Activated naive CD4-positive, alpha-beta T cell treated with anti-CD3 and anti-CD28 coated beads, Interleukin-2, amount 50 U/mL, for 16 hours (primary cell): ENCODE results near the gene KCNS3.

Experiments used
- DNase-seq: peaks from one replicate; pipeline ENCODE4 v3.0.0-alpha.2; 2020

Gene KCNS3

DNA sequence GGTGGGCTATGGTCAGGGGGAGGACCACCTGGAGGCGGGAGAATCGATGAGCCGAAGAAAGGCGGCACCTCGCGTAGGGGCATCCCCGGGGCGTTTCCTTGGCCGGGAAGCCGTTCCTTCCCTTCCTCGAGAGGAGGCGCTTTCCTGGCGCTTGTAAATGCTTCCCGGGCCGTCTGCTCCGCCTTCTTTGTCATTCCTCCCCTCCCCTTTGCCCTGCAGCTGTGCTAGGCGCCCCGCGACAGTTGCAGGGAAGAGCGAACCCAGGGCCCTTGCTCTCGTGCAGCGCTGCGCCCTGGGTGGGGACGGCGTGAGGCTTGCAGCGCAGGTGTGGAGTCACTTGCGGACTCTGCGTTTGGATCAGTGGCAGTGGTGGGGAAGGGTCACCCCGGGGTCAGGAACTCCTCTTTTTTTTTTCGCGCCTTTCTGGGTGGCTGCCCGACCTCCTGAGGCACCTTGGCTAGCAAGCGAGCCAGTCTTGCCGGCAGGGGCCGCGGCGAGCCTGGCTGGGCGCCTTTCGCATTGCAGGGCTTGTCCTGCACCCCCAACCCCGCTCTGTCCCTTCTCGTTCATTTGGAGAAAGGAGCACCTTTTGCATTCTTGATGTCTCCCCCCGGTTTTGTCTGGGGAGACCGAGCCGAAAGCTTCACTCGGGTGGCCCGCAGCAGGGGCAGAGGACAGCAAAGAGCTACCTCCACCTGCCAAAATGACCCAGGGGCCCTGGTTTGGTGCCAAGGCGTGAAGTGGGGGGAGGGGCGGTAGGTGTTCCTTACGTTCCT is 858 bp downstream of the KCNS3 start:
- no peak for DNase-seq

DNA sequence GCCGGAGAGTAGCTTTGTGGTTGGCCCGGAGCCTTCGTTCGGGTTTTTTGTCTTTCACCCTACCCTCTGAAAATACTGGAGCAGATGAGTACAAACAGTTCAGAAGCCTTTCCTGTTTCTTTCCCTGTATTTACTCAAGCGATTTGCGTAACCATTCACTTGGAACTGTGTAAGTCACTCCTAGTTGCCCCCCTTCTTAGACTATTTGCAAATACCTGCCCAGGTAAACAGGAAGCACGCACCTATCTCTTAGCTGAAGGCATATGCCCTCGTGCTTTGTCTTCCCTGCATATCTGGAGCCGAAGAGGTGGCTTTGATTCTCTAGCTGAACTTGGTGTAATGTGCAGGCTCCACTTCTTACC is 1.4 kb downstream of the KCNS3 start:
- no peak for DNase-seq

DNA sequence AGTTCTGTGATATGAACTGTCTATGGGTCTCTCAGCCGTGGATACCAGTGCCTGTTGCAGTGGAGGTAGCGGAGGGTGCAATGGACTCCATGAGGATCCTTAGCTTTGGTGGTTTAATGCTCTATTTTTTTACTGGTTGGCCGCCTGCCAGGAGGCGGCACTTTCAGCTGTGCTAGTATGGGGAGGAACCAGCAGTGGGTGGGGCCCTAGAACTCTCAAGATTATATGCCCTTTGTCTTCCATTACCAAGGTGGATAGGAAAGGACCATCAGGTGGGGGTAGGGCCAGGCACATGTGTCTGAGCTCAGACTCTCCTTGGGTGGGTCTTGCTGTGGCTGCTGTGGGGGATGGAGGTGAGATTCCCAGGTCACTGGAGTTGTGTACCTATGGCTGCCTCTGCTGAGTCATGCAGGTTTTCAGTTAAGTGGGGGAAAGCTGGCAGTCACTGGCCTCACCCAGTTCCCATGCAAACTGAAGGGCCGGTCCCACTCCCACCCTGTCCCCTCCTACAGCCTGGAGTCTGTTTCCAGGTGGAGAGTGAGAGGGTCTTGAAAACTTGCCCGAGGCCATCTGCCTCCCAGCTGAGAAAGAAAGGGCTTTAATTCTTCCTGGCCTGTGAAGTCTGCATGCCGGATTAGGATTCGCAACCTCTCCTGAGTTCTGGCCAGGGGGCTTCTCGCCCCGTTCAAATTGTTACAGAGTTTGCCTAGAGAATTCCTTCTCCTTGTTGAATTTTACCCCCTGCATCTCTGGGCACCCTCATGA is 14.5 kb downstream of the KCNS3 start:
- no peak for DNase-seq

DNA sequence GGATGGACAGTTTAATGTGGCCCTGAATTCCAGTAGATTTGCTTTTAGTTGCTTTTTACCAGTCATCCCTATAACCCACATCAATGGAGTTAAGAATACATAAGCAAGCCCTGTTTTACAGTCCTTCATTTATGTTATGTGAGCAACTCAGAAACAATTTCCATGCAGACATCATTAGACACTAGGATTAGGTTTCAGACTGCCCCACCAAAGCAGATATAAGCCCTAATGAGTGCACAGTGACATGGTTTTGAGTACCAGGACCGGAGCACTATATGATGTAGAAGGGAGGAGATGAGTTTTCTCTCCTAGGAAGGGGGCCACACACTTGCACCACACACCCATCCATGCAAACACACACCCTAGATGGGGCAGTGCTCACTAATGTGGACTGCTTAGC is 15.5 kb downstream of the KCNS3 start:
- no peak for DNase-seq

DNA sequence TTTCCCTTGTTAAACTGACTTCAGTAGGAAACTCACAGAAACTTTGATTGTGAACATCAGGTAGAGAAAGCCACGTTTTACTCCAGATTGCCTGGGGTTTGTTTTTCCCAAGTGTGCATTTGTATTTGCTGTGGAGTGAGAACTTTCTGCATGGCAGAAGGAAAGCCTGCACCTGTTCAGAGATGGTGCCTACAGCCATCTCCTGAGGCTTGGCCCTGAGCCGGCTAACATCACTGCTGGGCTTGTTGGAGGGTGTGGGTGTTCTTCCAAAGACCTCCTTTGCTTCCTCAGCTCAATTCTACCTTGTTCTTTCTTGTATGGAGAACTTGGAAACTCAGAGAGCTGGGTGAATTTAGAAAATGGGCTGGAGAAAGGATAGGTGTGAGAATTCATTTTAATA is 16.1 kb downstream of the KCNS3 start:
- DNase-seq: no peak

DNA sequence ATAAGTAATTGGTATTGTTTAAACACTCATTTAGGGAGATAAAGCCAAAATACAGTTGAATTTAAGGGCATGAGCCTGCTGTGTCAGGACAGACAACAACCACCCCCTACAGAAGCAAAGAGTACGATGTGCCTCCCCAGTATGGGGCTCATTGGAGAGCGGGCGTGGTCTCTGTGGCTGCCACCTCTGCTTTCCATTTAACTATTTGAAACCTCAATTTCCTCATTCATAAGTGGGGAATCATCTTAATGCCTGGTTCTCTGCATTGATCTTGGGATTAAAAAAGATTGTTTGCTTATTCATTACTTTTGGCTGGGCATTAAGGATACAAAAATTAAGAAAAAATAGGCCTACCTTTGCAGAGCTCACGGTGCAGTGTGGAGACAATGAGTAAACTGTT is 21.4 kb downstream of the KCNS3 start:
- DNase-seq: no peak

DNA sequence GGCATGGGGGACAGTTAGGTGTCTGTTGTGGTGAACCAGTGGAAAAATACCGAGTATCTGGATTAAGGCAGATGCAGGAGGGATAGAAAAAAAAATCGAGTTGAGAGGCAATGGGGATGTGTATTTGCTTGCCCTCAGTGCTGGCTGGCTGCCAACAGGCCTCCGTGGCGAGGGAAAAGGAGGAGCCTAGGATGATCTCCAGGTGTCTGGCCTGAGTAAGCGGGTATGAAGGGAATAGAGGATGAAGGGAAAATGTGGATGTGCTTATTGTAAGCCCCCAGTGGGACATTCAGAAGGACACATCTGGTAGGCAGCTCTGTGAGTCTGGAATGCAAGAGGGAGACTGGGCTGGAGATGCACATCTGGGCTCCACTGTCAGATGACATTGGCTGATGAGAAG is 22.8 kb downstream of the KCNS3 start:
- no peak for DNase-seq

DNA sequence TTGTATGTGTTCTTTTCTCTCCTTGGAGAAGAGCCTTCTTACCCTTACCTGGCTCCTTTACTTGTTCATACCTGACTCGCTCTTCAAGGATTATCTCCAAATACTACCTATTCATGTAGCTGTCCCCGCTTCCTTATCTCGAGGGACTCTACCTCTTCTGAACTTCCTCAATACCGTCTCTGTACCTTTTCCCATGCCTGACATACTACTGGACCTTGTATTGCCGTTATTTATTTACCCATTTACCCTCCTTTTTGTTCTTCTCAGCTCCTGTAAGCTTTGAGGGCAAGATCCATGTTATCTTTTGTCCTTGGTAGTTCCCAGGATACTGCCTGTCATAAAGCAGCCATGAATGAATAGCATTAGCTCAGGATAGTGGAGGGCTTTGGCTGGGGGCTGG is 32.5 kb downstream of the KCNS3 start:
- no peak for DNase-seq

DNA sequence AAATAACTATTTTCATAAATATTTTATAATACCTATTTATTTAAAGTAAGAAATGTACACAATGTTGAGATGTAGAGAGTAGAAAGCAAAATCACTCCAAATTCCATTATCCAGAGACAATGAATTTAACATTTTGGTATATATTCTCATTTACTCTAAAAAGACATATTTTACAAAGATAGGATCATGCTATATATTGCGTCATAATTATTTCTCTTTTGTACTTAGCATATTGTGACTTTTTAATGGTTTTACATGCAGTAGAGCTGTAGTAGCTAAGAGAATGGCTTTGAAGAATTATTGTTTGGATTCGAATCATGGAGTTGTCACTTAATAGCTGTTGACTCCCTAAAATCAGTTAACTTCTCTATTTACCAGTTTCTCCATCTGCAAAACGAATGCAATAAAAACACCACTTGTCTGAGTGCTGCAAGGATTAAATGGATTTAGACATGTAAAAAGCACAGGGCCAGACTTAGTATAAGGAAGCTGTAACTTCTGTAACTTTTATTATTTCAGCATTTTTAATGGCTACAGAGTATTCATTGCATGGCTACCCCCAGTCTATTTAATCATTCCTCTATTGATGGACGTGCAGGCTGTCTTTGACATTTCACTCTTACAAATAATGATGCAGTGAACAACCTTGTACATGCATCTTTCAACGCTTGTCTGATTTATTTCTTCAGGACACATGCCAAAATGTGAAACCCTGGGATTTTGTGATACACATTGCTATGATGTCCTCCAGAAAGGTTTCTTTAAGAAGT is 33.2 kb downstream of the KCNS3 start:
- DNase-seq: no peak

DNA sequence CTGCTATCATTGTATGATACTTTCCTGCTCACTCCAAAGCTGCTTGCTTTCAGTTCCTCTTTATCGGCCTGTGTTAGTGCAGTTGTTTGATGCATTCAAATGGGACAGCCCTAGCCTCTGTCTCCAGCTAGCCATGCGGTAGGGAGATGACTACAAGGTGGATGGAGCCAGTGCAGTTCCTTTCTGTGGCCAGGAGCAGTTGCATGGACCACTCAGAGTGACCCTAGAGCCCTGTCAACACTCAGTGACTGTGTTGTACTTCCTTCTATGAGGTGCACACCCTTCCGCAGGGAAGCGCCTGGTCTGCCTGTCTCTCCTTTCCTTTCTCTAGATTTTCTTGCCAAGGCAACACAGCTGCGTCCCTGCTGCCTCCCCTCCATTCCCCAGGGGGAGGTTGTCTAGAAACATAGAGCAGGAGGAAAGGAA is 33.8 kb downstream of the KCNS3 start:
- no peak for DNase-seq

DNA sequence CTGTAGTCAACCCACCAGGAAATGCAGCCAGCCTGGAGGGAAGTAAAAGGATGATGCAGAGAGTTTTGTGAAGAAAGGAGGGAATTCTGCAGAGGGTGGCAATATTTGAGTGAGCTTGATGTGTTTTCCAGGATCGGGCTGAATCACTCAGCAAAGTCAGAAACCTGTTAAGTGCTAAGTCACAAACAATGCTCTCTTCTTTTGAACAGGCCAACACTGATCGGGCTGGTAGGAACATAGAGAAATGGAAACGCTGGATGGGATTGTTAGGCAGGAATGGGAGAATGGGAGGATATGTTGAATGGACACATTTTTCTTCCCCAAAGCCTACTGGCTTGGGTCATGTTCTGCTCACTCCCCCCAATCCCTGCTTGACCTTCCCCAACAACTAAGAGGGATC is 36.6 kb downstream of the KCNS3 start:
- DNase-seq: no peak

DNA sequence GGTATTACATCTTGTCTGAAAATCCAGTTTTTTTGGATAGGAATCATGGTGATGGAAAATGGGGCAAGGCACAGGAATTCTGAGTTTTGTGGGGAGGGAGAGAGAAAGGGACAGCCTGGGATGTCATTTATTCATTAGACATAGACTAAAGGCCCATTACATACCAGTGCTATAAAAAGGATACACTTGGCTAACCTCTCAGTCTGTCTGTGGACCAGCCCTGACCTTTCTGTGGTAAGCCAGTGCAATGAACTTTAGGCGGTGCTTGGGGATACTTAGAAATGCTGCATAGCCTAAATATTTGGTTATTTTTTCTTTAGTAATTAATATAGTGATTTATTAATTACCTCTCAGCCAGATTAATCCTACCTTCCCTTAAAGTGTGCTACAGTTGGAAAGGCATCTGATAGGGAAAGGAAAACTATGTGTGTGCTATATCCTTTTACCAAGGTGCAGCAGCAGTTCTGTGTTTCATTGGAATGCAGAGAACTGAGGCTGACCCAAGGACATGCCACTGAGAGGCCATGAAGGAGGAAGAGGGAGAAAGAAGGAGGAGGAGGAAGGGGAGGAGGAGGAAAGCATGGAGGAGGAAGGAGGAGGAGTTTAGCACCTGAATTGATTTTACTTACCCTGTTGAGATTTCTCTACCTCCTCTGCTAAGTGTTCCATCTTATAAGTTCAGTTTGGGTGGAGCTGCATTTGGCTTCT is 37.5 kb downstream of the KCNS3 start:
- DNase-seq: no peak

DNA sequence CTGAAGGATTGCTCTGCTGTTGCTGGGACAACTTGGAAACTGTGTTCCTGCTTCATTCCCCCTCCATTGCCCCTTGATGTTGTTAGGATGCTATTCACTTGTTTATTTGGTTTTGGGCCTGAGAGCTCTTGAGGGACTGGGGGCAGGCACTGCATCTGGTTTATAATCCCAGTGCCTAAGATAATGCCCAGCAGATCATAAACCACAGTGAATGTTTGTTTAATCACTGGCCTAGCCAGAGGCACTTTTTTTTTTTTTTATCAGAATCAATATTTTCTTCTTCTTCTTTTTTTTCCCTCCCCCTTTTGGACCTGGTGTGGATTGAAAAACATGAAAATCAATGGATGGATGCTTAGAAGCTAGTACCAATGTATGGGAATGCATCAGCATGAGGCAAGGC is 38.1 kb downstream of the KCNS3 start:
- DNase-seq: no peak

DNA sequence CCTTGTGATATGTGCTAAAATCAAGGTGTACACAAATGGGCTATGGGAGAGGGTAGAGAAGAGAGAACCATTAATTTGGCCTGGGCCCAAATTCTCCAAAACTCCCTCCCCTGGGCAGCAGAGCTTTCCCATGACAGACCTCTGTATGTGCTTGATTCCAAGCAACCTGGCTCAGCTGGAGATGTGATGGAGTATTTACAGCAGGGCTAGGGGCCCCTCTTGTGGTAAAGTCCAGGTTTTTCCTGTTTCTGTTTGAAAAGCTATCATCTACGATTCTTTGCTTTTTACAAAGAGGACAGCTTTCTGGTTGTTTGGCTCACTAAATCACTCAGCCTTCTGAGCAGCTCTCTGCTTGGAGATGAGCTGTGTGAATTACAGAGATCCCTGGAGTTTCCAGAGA is 40.3 kb downstream of the KCNS3 start:
- no peak for DNase-seq

DNA sequence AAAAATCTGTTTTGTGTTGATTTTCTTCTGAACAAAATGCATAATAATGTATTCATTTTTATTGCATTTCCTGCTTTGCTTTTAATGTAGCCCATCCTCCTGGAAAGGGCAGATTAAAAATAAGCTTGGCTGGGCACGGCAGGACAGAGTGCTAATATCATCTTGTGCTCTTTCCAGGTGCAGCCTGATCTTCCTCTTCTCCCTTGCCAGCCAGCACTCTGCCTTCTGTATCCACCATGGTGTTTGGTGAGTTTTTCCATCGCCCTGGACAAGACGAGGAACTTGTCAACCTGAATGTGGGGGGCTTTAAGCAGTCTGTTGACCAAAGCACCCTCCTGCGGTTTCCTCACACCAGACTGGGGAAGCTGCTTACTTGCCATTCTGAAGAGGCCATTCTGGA is 52.3 kb downstream of the KCNS3 start:
- no peak for DNase-seq

DNA sequence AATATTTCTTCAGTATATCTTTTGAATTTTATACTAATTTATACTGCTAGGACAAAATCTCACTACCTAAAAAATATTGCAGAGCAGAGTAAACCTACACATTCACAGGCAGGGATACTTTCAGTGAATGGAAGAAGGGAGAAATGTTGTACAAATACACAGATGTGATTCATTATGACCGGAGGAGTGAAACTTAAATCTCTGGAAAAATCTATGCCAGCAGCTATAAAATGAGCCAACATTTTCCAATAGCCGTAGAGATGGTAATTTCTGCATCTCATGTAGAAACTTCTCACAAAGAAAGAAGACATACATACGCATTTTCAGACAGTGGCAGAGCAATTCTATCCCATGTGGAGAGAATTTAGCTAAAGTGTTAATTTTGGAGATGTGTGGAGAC is 54.8 kb downstream of the KCNS3 start:
- no peak for DNase-seq

DNA sequence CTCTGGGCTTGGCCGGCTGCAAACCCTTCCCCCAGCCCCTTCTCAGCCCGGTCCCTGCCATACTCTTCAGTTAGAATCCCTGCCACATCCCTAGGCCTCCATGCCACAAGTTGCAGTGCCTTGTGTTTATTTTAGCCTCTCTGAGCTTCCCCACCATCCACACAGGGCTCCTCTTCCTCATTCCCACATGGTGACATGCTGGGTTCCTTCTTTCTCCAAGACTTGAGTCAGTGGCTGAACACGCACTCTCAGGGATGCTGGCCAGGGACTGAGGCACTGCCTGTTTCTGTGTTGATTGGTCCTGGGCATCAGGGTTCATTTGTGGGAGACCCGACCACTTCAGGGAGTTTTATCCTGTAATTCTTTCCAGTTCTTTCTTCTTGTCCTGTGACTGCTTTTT is 56.3 kb downstream of the KCNS3 start:
- no peak for DNase-seq

DNA sequence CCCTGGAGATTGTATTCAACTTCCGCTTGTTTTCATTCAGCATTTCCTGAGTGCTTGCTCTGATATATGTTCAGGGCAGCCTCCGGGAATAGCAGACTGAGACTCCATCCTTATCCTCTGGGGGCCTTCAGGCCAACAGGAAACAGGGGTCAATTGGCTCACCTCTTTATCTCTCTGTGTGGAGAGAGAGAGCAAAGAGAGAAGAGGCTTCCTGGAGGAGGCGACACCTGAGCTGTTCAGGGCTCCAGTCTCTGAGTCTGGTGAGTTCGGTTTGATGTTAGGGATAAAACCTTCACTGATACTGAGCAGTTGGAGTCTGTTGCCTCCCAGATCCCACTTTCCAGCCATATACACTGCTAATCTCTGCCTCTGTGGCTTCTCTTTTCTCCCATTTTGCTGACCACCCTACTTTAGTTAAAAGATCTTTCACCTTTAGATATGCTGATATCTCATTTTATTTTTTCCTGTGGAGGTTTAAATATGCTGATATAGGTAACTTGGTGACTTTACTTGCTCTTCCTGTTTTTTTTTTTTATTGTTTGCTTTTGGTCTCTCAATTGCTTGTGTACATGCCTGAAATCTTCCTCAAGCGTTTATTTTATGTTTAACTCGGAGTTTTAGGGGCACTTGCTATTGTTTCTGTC is 56.9 kb downstream of the KCNS3 start:
- no peak for DNase-seq

DNA sequence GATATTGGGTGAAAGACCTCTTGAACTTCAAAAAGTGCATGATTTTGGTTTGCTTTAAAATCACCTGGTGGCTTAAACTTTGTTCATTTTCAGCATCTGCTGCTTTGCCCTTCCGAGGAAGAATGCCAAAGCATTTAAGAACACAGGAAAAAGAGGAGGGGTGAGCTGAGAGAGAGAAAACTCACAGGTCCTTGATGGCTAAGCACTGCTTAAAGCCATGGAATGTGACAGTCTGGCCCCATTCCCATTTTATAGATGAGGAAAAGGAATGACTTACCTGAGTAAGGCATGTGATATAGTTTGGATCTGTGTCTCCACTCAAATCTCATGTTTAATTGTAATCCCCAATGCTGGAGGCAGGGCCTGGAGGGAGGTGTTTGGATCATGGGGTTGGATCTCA is 58.1 kb downstream of the KCNS3 start:
- DNase-seq: no peak

DNA sequence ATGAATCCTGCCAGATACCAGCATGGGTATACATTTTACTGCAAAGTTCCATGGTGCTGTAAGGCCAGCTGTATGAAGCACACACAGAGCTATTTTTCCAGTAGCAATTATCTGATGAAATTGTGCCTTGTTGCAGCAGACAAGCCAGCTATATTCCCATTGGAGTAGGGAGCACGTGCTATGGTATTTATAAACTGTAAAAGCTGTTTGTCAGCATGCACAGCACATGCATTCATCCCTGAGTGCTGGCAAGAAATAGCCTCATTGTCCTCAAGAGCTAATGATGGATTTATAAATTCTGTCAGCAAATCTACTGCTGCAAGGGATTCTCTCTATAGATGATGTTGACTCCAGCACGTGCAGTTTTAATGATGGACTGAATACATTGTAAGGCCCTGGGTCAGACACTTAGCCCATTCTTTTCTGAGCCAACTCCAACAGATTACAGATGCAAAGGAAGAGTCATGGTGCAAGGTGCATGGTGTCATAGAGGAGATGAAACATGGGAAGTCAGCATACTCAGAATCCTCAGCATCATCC is 61.7 kb downstream of the KCNS3 start:
- DNase-seq: no peak

DNA sequence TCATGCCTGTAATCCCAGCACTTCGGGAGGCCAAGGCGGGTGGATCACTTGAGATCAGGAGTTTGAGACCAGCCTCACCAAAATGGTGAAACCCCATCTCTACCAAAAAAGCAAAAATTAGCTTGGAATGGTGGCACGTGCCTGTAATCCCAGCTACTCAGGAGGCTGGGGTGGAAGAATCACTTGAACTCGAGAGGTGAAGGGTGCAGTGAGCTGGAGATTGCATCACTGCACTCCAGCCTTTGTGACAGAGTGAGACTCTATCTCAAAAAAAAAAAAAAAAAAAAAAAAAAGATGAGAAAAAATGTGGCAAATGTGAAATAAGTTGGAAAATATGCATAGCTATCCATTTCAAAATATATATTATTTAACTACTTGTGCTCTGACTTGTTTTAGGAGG is 65.0 kb downstream of the KCNS3 start:
- no peak for DNase-seq

DNA sequence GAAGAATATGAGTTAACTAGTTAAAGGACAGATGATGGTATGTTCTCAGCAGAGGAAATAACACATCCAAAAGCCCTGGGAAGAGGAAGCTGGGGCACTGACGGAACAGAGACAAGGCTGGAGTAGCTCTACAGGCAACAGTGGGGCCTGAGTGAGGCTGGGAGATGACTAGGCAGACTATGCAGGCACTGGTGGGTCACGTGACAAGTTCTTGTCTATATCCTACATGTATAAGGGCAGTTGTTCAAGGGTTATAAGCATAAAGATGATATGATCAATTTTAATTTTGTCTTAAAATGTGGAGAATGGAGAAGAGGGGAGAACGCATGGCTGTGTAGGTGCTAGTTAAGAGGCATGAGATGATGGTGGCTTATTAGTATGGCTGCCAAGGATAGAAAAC is 68.6 kb downstream of the KCNS3 start:
- no peak for DNase-seq

DNA sequence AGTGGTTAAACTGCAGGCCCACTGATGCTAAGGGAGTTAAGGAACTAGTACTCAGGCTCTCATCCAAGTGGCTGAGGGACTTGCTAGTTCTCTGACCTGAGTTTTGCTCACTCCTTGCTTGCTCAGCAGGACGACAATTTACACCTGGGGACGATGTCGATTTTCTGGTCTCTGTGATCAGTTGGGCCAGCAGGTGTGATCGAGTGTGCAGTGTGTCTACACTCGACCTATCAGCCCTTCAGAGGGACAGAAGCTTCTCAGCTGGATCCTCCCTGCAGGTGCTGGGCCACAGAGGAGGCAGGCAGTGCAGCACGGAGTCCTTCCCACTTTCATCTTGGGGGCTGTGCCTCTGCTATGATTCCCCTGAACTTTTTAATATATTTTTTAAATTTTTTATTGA is 71.5 kb downstream of the KCNS3 start:
- DNase-seq: no peak
